ENCODE measurements around the gene CHSY1.

DNA sequence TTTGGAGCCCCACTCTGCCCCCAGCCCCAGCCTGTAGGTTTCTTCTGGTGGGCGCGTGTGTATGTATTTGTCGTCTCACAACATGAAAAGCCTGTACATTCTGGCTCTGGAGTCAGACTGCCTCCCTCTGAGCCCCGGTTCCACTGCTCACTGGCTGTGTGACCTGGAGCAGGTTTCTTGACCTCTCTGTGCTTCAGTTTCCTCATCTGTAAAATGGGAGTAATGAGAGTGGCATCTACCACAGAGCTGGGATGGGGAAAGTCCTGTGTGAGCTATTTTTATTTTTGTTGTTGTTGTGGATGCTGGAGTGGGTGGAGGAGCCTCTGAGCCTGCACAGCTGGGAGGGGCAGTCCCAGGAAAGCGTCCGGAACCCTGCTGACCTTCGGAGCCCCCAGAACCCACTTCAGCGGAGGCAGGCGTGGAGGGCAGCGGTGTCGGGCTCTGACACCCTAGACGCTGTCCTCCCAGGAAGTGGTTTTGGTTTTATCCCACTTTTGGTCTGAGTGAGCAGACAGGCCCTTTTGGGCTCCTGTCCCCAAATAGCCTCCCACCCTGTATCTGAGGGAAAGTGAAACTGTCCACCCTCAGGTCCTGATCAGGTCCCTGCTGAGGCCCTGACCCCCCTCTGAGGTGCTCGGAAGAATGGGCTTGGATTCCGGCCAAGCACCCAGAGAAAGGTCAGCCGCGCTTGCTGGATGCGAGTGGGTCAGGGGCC lies 103.5 kb downstream of the CHSY1 start:
- TF ChIP-seq, protein P1, sequence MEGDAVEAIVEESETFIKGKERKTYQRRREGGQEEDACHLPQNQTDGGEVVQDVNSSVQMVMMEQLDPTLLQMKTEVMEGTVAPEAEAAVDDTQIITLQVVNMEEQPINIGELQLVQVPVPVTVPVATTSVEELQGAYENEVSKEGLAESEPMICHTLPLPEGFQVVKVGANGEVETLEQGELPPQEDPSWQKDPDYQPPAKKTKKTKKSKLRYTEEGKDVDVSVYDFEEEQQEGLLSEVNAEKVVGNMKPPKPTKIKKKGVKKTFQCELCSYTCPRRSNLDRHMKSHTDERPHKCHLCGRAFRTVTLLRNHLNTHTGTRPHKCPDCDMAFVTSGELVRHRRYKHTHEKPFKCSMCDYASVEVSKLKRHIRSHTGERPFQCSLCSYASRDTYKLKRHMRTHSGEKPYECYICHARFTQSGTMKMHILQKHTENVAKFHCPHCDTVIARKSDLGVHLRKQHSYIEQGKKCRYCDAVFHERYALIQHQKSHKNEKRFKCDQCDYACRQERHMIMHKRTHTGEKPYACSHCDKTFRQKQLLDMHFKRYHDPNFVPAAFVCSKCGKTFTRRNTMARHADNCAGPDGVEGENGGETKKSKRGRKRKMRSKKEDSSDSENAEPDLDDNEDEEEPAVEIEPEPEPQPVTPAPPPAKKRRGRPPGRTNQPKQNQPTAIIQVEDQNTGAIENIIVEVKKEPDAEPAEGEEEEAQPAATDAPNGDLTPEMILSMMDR (IDR thresholded peaks at IDR 0.05): no peak
- no peak for TF ChIP-seq POLR2A (IDR thresholded peaks at IDR 0.05)

Measured in testis (tissue), 2 donors.